K562 treated with DMSO at 1 percent for 12 hours (cell line): Measurements from ENCODE around the gene ITPA. TPM values are rescaled to one million over a fixed set of nuclear protein-coding genes. Genes with fewer than 3 reads are reported as not detected.

Experiments
- total RNA-seq: library from RNA; unstranded; fragments of 300-600 nt; gene quantifications from 2 replicates; pipeline ENCODE4 v1.2.3, GENCODE V29; 2022; ENCODE audit not compliant: insufficient read depth

Gene ITPA
- 51.0 and 53.3 TPM in 2 replicates for total RNA-seq

GRCh38 chr20:3209257-3209945 lies at the start of gene ITPA:
Gene ITPA (plus strand): TSS chr20:3209498. CDS start chr20:3209552, 54 bp downstream.

GRCh38 chr20:3172933-3173609 lies 36.2 kb upstream of the ITPA start, which contains the start of gene LZTS3:
Gene LZTS3 (minus strand): TSS chr20:3173549. CDS start chr20:3167163, 6,386 bp downstream.

DNA sequence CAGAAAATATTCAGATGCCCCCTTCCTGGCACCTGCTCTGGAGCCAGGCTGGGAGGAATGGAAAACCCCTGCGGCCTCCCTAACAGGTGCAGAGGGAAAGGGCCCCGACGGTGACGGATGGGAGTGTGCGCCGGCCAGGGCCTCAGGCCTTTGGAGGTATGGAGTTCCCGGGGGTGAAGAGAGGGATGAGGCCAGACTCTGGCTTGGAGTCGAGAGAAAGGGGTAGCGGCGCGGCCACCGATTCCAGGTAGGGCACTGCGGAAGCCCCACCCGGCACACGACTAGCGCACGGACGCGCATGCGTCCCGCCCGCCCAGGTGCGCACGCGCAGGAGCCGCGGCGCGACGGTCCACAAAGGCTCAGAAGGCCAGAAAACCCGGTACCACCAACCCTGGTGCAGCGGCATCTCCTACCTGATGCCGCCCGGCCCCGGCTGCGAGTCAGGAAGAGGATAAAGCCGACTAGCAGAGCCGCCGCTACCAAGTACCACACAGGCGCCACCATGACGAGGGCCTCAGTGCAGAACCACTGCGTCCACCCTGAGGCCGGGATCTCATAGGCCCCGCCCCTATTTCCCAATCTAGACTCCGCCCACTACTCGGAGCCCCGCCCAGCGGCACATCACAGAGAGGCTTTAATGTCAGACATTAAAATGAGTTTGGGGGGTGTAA lies 5.0 kb upstream of the ITPA start, which contains the start of gene DDRGK1:
Gene DDRGK1 (minus strand): TSS at position 559 of the 671 bp plus-strand sequence. CDS start 55 bp downstream, at position 504.

DNA sequence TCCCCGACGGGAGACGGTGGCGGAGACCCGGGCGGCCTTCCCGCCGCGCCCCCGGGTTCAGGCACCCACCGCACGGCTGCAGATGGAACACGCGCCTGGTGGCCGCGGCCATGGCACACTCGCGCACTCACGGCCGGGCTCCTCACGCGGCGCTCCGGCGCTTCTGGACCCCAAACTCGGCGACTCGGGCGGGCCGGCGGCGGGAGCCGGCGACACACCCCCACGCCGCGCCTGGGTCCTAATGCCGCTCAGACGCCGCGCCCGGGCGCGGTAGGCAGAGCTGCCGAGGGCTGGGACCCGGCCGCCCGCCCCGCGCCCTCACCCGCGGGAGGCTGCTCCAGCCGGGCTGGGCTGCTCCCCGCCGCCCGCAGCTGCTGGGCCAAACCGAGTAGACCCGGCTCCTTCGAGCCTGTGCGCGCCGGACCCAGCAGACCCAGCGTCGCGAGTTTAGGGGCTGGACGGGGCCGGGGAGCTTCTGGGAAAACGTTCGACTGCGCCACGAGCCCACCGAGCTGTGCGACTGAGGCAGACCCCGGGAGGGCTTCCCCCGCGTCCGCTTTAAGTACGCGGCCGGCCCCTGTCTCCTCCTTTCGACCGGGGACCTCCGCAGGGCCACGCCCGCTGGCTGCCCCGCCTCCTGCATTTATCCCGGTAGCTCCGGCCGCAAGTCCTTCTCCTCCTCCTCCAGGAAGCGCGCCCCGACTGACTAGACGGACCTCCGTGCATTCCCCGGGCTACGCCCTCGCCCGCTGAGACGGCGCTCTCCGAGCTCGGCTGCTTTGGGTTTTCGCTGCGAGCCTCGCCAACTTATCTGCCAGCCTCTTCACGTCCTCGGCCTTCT lies 29.9 kb downstream of the ITPA start, which contains the start of gene SLC4A11:
Gene SLC4A11 (minus strand): TSS at position 165 of the 841 bp plus-strand sequence. CDS start 53 bp downstream, at position 112.

Other genes with a start within 250 kb of the ITPA start
- gene GNRH2, start 165.9 kb upstream of the ITPA start, total RNA-seq = not detected in 2 replicates
- gene MRPS26, start 163.4 kb upstream of the ITPA start, total RNA-seq = 29.3 and 32.7 TPM in 2 replicates
- not detected in 2 replicates for gene OXT, start 137.9 kb upstream of the ITPA start, total RNA-seq
- gene AVP, start 124.8 kb upstream of the ITPA start, total RNA-seq = not detected in 2 replicates
- gene FASTKD5, start 49.6 kb upstream of the ITPA start, total RNA-seq = 10.8 and 18.4 TPM in 2 replicates
- gene UBOX5, start 49.6 kb upstream of the ITPA start, total RNA-seq = 2.4 and 3.8 TPM in 2 replicates
- 2.6 and 4.3 TPM in 2 replicates for gene LZTS3, start 35.9 kb upstream of the ITPA start, total RNA-seq
- 22.8 and 26.8 TPM in 2 replicates for gene DDRGK1, start 4.8 kb upstream of the ITPA start, total RNA-seq
- gene SLC4A11, start 29.7 kb downstream of the ITPA start, total RNA-seq = 0.20 TPM in 1 of 2 replicates, not detected in the other
- 0.82 and 2.9 TPM in 2 replicates for gene DNAAF9, start 198.2 kb downstream of the ITPA start, total RNA-seq